Measurements from ENCODE around the gene XRCC6. TPM values are rescaled to one million over a fixed set of nuclear protein-coding genes. Genes with fewer than 3 reads are reported as not detected.

XRCC6 gene
- total and polyA plus RNA-seq, 2 of the 4 experiments (the other 2 are of a cell fraction): 202 to 401 TPM

- no peak for TF ChIP-seq CTCF (conservative IDR thresholded peaks at IDR 0.05; ENCODE audit: low read depth, low read length)
Observed at GRCh38 chr22:41642331-41643110, 21.4 kb downstream of the XRCC6 start (continued).

- DNase-seq: no peak
- peaks cover 5% of the 10 kb centered on the region; the same call in 1 of the 2 replicates for H3K9me1 ChIP-seq (ENCODE audit: insufficient read depth, low read length)
- intact Hi-C loops (cut with micrococcal nuclease): no loop called here
- H2AK5ac ChIP-seq (ENCODE audit: low read depth, low read length): no peak overlapping the region
- no peak overlapping the region for H4K8ac ChIP-seq (ENCODE audit: low read depth in 2 of 2, low read length in 2 of 2)
- in situ Hi-C loops (cut with MboI; ENCODE audit: low sequenced_read_pairs): no loop called here
- H4K5ac ChIP-seq (ENCODE audit: low read depth, low read length): no peak overlapping the region
- no peak overlapping the region for H3K27ac ChIP-seq (ENCODE audit: insufficient read depth, low read length)
- H4K20me1 ChIP-seq (ENCODE audit: insufficient read depth, low read length): peaks cover under 1% of the 10 kb centered on the region
- H2BK15ac ChIP-seq (ENCODE audit: low read depth, low read length): no peak overlapping the region
- no peak overlapping the region for H3K9ac ChIP-seq (ENCODE audit: low read depth, low read length)
- H3K18ac ChIP-seq (ENCODE audit: low read depth, low read length): no peak overlapping the region
- H3K27me3 ChIP-seq (ENCODE audit: control insufficient read depth, insufficient read depth, low read length): no peaks in the 10 kb centered on the region
- peaks cover 23 to 45% of the 10 kb centered on the region in 2 experiments for H3K79me1 ChIP-seq (ENCODE audit: low read depth in 1 of 2, low read length in 2 of 2)
- no peak overlapping the region for H3K4ac ChIP-seq (ENCODE audit: low read depth, low read length)
- no peak overlapping the region for H2BK20ac ChIP-seq (ENCODE audit: low read depth, low read length)
- H3K4me2 ChIP-seq (ENCODE audit: low read depth, low read length): no peak overlapping the region
- H3K4me3 ChIP-seq (ENCODE audit: insufficient read depth, low read depth, low read length): no peak overlapping the region
- ChIA-PET POLR2A (ENCODE audit: unreplicated experiment) (no interaction called here), CTCF (no interaction called here)
- no peak overlapping the region for H3K14ac ChIP-seq (replicated peaks; ENCODE audit: low read depth, low read length)
- no peak overlapping the region for H2AK9ac ChIP-seq (replicated peaks; ENCODE audit: low read depth, low read length, poor library complexity)
- H3K4me1 ChIP-seq (ENCODE audit: control insufficient read depth, insufficient read depth, low read length): no peaks in the 10 kb centered on the region; the same call in 1 of the 2 replicates
- dilution Hi-C loops (cut with HindIII; ENCODE audit: low sequenced_read_pairs, unreplicated experiment): no loop called here
- H3K23ac ChIP-seq (ENCODE audit: low read depth, low read length): no peak overlapping the region
- no peak overlapping the region for H2AFZ ChIP-seq (replicated peaks; ENCODE audit: low read length, poor library complexity)
- H2BK120ac ChIP-seq (ENCODE audit: low read depth, low read length): no peak overlapping the region
- H4K91ac ChIP-seq (ENCODE audit: insufficient read depth, low read depth, low read length): no peak overlapping the region
- no peak overlapping the region for H2BK5ac ChIP-seq (ENCODE audit: low read depth, low read length, poor library complexity, severe bottlenecking)
- no peak overlapping the region for H3K56ac ChIP-seq (ENCODE audit: extremely low read depth, insufficient read depth, low read length)
- no TSS peak for BruUV-seq (replicated peaks)
- ATAC-seq (ENCODE audit: low read depth): no peak
- H3K9me3 ChIP-seq (ENCODE audit: control insufficient read depth, insufficient read depth, low read length): no peaks in the 10 kb centered on the region
- peaks cover 56% of the 10 kb centered on the region for H3K36me3 ChIP-seq (ENCODE audit: control insufficient read depth, insufficient read depth, low read length)
- WGBS, 2 experiments (ENCODE audit: extremely low coverage in 2 of 2, insufficient read length in 1 of 2): no CpG with 5 or more reads among the region's 3 CpGs
- no peak for TF ChIP-seq MAZ (IDR thresholded peaks at IDR 0.05; ENCODE audit: borderline replicate concordance, low read depth, low read length)
- TF ChIP-seq FOS (IDR thresholded peaks at IDR 0.05; ENCODE audit: low read depth, low read length): no peak
- TF ChIP-seq USF2 (IDR thresholded peaks at IDR 0.05; ENCODE audit: low read depth, low read length): no peak
- TF ChIP-seq CTCF (conservative IDR thresholded peaks at IDR 0.05; ENCODE audit: low read depth, low read length): no peak
- TF ChIP-seq POLR2A (IDR thresholded peaks at IDR 0.05; ENCODE audit: low read depth, low read length): no peak
- no peak for TF ChIP-seq MAFK (IDR thresholded peaks at IDR 0.05; ENCODE audit: low read depth, low read length)
- no peak for TF ChIP-seq MXI1 (IDR thresholded peaks at IDR 0.05; ENCODE audit: borderline replicate concordance, low read depth, low read length)
- no peak for TF ChIP-seq RAD21 (IDR thresholded peaks at IDR 0.05; ENCODE audit: low read length)
- no peak for TF ChIP-seq CEBPB (IDR thresholded peaks at IDR 0.05; ENCODE audit: low read depth, low read length)
- no peak for TF ChIP-seq BHLHE40 (IDR thresholded peaks at IDR 0.05; ENCODE audit: low read depth, low read length)
- TF ChIP-seq CHD1 (IDR thresholded peaks at IDR 0.05; ENCODE audit: low read depth, low read length): no peak
- no peak for TF ChIP-seq SMC3 (IDR thresholded peaks at IDR 0.05; ENCODE audit: low read depth, low read length)
Observed at GRCh38 chr22:41647771-41648170, 26.7 kb downstream of the XRCC6 start.
